ENCODE data around the gene HAUS3. TPM values are rescaled to one million over a fixed set of nuclear protein-coding genes. Genes with fewer than 3 reads are reported as not detected.

Gene HAUS3
- total RNA-seq, 1 donor from 2014 or later = 13.0 TPM

GRCh38 chr4:2270341-2271165, 28.6 kb upstream of the HAUS3 start:
- H3K36me3 ChIP-seq = no peaks in the 10 kb centered on the region
- no peaks in the 10 kb centered on the region for H3K9me3 ChIP-seq
- no peak overlapping the region for H3K4me3 ChIP-seq
- no peak overlapping the region for H3K27ac ChIP-seq
- H3K4me1 ChIP-seq = peaks cover 13% of the 10 kb centered on the region
- H3K27me3 ChIP-seq = no peaks in the 10 kb centered on the region
- intact Hi-C loops (cut with DNase I) = no loop called here
- DNase-seq (no peak), ATAC-seq (no peak)
- no peak for TF ChIP-seq CTCF (IDR thresholded peaks at IDR 0.05)

GRCh38 chr4:2269618-2270163, 27.8 kb upstream of the HAUS3 start:
- H3K4me3 ChIP-seq = no peak overlapping the region
- no peak overlapping the region for H3K27ac ChIP-seq
- H3K36me3 ChIP-seq = no peaks in the 10 kb centered on the region
- no peaks in the 10 kb centered on the region for H3K27me3 ChIP-seq
- H3K9me3 ChIP-seq = no peaks in the 10 kb centered on the region
- peaks cover 18% of the 10 kb centered on the region for H3K4me1 ChIP-seq
- TF ChIP-seq CTCF (IDR thresholded peaks at IDR 0.05) = no peak
- DNase-seq = no peak
- no peak for ATAC-seq
- intact Hi-C loops (cut with DNase I) = no loop called here

GRCh38 chr4:2269206-2269531, 27.2 kb upstream of the HAUS3 start:
- Histone ChIP-seq H3K27me3 (no peaks in the 10 kb centered on the region), H3K27ac (no peak overlapping the region), H3K9me3 (no peaks in the 10 kb centered on the region), H3K4me1 (peaks cover 18% of the 10 kb centered on the region), H3K36me3 (no peaks in the 10 kb centered on the region), H3K4me3 (no peak overlapping the region)
- DNase-seq = no peak
- intact Hi-C loops (cut with DNase I) = no loop called here
- no peak for TF ChIP-seq CTCF (IDR thresholded peaks at IDR 0.05)
- ATAC-seq = no peak

GRCh38 chr4:2268357-2269205, 26.7 kb upstream of the HAUS3 start:
- Histone ChIP-seq H3K27ac (no peak overlapping the region), H3K4me3 (no peak overlapping the region), H3K27me3 (no peaks in the 10 kb centered on the region), H3K36me3 (no peaks in the 10 kb centered on the region), H3K9me3 (no peaks in the 10 kb centered on the region), H3K4me1 (peaks cover 20% of the 10 kb centered on the region)
- intact Hi-C loops (cut with DNase I) = no loop called here
- no peak for TF ChIP-seq CTCF (IDR thresholded peaks at IDR 0.05)
- DNase-seq (no peak), ATAC-seq (no peak)

- no peak for TF ChIP-seq CTCF (IDR thresholded peaks at IDR 0.05)
- ATAC-seq = no peak
- H3K4me3 ChIP-seq = no peak overlapping the region
- H3K27ac ChIP-seq = no peak overlapping the region
- DNase-seq = no peak
- peaks cover 28% of the 10 kb centered on the region for H3K4me1 ChIP-seq
- H3K9me3 ChIP-seq = no peaks in the 10 kb centered on the region
- intact Hi-C loops (cut with DNase I) = no loop called here
- no peaks in the 10 kb centered on the region for H3K36me3 ChIP-seq
- H3K27me3 ChIP-seq = no peaks in the 10 kb centered on the region
Observed at GRCh38 chr4:2267841-2268240, 25.9 kb upstream of the HAUS3 start.

Measured in upper lobe of right lung (tissue), 1 donor.